Activated CD4-positive, CD25-positive, alpha-beta regulatory T cell (primary cell): ENCODE measurements around the gene ABCC3.
"Not testable (repeated sequence)": the region's sequence is repeated elsewhere in the genome, so short reads cannot be mapped to it uniquely, and the experiment has no call there.

Experiments used
- DNase-seq, 4 experiments: peaks; one replicate each; lab custom pipeline; 2025; lab: John Stamatoyannopoulos, UW

Gene ABCC3

GRCh38 chr17:50707289-50708049 is 72.8 kb downstream of the ABCC3 start, which contains the start of gene ANKRD40:
ANKRD40 (minus strand) TSS chr17:50707914; CDS start chr17:50707654, 260 bp downstream.
- peak; percentile 70 to 82 (median 76) for DNase-seq

DNA sequence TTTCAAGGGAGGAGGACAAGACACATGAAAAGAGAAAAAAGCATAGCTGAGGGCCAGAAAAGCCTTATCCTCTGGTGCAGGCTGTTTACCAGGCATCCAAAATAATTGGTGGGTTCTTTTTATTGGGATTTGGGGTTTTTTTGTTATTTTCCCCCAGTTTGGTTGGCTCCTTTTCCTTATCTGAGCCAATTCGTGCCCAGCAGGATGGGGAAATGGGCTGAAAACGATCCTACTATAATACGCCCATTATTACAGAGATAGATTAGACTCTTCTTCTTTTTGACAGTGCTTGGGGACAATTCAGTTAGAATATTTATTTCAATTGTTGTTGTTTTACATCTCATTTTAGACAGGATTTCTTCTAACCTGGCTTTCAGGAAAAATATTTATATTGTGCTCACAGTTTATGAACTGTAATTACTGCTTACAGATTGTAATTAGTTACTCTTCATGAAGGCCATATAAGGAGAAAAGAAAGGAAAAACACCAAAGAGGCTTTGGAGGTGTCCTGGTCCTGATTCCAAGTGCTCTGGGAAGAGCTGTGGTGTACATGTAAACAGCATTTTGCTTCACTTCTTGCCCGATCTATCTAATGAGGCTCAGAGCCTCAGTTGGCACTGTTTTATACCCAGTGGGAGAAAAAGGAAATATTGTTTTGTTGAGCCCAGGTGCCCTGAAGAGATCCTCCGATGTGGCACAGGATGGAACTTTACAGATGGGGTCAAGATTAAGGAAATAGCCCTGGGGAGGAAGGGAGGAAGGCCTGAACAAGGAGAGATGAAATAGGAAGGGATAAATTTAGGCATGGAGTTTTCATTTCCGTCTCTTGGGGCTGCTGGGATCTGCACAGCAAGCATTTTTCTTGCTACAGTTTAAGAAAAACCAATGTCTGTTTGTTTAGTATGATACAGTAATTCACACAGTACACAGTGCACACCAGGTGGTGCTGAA is 73.6 kb downstream of the ABCC3 start:
- no peak for DNase-seq

DNA sequence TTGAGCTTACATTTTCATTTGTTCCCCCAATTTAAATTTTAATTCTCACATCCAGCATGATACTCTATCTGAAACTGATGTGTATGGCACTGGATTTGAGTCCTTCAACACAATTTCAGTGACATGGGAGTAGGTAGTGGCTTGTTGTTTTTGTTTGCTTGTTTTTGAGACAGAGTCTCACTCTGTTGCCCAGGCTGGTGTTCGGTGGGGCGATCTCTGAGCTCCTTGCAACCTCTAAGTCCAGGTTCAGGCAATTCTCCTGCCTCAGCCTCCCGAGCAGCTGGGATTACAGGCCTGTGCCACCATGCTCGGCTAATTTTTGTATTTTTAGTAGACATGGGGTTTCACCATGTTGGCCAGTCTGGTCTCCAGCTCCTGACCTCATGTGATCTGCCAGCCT is 74.4 kb downstream of the ABCC3 start:
- DNase-seq, result not testable (repeated sequence)

DNA sequence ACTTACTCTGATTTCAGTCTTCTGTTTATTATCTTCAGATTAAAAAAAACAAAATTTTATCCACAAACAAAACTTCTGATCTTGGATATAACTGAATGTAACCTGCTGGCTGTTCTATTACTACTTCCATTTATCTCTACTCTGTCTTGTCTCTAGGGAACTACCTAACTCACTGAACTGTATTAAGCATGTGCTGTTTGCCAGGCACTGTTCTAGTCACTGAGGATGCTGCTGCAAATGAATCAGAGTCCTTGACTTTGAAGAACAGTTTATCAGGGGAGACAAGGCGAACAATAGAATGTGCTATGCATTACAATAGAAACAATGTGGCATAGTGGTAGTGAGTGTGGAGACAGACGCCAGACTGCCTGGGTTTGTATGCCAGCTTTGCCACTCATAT is 75.3 kb downstream of the ABCC3 start:
- DNase-seq, result no peak

DNA sequence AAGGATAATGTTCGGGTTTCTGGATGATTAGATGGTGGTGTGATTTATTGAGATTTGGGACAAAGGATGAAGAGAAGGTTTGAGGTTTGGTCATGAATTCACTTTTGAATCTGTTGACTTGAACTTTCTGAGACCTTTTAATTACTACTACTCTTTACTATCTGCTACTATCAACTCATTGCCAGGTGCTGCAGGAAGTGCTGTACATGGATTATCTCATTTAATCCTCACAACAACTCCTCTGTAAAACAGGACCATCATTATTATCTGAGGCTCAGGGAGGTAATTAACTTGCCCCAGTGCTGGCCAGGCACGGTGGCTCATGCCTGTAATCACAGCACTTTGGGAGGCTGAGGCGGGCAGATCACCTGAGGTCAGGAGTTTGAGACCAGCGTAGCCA is 76.0 kb downstream of the ABCC3 start:
- no peak for DNase-seq

DNA sequence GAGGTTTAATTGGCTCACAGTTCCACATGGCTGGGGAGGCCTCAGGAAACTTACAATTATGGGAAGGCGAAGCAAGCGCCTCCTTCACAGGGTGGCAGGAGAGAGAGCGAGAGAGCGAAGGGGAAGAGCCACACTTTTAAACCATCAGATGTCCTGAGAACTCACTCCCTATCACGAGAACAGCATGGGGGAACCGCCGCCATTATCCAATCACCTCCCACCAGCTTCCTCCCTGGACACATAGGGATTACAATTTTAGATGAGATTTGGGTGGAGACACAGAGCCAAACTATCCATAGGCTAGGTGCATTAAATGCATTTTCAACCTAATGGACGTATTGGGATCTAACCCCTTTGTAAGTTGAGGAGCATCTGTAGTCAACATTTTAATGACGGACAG is 78.0 kb downstream of the ABCC3 start:
- no peak for DNase-seq

DNA sequence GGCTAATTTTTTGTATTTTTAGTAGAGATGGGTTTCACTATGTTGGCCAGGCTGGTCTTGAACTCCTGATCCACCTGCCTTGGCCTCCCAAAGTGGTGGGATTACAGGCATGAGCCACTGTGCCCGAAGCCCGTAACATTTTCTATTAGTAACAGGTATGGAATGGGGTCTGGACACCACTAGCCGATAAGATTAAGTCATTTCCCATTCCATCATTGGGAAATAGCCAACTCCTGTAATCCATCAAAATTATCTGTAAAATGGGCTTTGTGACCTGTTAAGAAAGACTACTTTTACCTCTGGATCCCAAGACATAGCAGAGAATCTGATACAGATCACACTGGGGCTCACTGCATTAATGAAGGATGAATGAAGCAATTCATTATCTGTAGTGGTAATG is 80.8 kb downstream of the ABCC3 start:
- no peak for DNase-seq

DNA sequence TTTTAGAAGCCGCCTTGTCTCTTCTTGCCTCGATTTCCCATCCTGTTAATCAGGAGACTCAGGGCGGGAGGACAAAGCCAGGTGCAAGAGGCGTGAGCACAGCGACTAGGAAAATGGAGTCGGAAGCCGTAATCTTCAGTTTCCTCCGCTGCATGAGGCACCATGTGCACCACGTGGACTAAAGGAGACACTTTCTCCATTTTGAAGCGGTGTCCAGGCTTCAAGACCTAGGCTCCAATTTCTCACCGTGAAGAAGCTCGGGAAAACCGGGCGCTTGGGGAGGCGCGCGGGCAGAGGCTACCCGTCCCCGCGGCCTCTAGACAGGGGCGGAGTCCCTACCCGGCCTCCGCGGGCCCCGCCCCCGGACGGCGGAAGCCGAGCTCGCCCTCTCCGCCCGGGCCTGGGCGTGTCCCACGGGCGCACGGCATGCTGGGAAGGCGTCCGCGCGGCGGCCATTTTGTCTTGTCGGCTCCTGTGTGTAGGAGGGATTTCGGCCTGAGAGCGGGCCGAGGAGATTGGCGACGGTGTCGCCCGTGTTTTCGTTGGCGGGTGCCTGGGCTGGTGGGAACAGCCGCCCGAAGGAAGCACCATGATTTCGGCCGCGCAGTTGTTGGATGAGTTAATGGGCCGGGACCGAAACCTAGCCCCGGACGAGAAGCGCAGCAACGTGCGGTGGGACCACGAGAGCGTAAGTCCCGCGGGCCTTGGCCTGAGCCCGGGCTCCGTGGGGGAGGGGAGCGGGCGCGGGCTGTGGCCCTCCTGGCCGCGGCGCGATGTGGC is 84.7 kb downstream of the ABCC3 start, which contains the start of gene LUC7L3:
Gene LUC7L3 (plus strand): TSS at position 460 of the 780 bp plus-strand sequence. CDS start 130 bp downstream, at position 590.
- DNase-seq, result peak; percentile 84 to 88 (median 85)

- no peak for DNase-seq
Observed at GRCh38 chr17:50719924-50720794, 85.5 kb downstream of the ABCC3 start.

DNA sequence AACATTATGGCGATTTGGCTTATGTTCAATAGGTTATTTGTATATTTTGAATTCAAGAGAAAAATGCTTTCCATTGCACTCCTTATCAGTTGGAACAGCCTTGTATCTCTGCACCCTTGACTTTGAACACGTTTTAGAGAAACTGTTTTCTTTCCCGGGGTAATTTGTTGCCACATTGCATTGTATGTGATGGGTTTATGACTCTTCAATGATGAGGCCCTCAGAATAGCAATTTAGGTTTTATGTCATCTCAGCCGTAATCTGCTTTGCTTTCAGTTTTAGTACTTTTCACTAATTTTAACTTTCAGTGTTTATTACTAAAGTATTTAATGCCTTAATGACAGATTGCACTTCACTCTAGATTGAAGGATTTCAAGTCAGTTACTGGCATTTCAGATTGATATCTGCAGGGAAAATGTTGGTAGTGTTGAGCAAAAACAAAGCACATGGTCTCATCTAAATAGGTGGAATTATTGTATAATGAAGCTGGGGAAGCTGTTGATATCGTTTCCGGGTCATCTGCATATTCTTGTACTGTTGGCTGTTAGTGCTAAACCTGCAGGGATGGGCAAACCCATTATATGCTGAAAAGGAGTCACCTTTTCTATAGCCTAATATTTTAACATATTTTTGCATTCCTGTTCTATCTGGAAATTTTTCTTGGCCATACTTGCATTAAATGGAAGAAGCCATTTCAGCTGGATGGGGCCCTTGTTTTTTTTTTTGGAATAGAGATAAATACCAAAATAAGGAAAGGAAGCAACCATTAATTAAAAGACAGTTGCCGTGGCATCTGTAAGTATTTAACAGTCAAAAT is 86.7 kb downstream of the ABCC3 start:
- no peak for DNase-seq

GRCh38 chr17:50722746-50723145 is 88.1 kb downstream of the ABCC3 start:
- no peak for DNase-seq

DNA sequence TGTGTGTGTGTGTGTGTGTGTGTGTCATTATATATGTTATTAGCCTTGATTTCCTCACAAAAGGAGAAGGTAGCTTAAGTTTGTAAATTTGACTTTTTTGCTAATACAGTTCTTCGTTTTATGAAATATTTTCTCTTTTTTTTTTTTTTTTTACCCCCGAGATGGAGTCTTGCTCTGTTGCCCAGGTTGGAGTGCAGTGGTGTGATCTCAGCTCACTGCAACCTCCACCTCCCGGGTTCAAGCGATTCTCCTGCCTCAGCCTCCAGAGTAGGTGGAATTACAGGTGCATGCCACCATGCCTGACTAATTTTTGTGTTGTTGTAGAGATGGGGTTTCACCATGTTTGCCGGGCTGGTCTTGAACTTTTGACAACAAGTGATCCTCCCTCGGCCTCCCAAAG is 89.9 kb downstream of the ABCC3 start:
- not testable (repeated sequence) for DNase-seq

DNA sequence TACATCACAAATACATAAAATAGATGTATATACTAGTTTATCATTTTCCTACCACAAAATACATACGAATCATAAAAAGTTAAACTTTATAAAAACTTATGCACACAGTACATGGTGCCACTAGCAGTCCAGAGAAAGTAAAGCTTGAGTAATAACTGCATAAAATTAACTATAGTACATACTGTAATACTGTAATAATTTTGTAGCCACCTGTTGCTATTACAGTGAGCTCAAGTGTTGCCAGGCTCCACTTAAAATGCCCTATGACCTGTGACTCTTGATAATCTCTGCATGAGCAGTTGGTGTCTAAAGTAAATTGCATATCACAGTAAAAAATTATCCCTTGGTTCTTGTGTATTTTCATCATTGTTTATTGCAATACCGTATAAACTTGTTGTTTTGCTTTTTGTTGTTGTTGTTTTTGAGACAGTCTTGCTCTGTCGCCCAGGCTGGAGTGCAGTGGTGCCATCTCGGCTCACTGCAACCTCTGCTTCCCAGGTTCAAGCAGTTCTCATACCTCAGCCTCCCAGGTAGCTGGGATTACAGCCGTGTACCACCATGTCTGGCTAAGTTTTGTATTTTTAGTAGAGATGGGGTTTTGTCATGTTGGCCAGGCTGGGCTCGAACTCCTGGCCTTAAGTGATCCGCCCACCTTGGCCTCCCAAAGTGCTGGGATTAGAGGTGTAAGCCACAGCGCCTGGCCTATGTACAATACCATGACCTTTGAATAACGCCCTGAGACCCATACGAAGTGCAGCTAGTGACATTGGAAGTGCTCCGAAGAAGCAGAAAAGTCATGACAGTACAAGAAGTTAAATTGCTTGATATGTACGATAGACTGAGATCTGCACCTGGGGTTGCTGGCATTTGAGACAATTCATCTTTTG is 91.3 kb downstream of the ABCC3 start:
- no peak for DNase-seq

DNA sequence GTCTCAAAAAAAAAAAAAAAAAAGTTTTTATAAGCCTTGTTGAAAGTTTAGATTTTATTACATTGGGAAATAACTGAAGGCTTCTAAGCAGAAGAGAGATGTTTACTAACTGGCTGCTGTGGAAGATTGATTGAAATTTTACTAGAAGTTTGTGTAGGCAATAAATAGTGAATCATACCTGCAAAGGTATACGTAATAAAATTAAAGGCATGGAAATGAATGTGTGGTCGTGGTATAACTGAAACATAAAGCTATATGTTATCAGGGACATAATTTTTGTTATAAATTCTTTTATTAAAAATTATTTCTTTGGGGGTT is 93.4 kb downstream of the ABCC3 start:
- DNase-seq, result no peak

DNA sequence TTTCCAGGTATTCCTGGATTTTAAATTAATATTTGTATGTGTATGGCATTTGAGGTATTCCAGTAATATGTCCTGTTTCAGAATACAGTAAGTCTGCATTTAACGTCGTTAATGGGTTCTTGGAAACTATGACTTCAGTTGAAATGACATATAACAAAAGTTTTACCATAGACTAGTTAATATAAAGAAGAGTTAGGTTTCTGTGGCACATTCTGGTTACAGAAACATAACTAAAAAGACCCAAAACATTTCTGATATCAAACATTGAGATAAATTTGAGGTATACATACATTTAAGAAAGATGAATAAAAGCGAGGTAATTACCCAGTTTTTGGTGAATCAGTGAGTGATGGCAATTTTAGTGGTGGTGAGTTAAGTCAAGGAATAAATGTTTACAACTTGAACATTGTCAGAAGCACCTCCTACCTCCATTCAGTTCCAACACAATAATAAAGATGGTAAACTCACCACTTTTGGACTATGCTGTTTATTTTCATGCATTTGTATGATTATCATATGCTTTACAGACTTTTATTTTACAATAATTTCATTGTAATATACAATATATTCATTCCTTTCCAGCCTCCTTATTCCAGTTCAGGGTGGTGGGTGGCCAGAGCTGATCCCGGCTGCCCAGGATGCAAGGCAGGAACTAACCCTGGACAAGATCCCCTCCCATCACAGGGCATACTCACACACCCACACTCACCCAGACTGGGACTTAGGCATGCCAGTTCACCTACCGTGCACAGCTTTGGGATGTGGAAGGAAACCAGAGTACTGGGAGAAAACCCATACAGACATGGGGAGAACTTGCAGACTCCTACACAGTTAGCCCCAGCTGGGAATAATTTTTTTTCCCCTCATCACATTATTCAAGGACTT is 94.4 kb downstream of the ABCC3 start:
- no peak for DNase-seq

- no peak for DNase-seq
Observed at GRCh38 chr17:50731575-50732460, 97.1 kb downstream of the ABCC3 start.

GRCh38 chr17:50735287-50735686 is 100.6 kb downstream of the ABCC3 start:
- DNase-seq, result no peak
